Measurements from ENCODE around the gene DOCK2. TPM values are rescaled to one million over a fixed set of nuclear protein-coding genes. Genes with fewer than 3 reads are reported as not detected.

Gene DOCK2
- total and polyA plus RNA-seq, 2 of the 8 experiments (the other 6 are each of a cell fraction or from before 2014, with no cell fraction given) = 3.9 to 5.7 TPM

GRCh38 chr5:169909945-169910344 lies 272.9 kb downstream of the DOCK2 start:
- H4K91ac ChIP-seq (replicated peaks; ENCODE audit: insufficient read length, low read length) = no peak overlapping the region
- no peak for DNase-seq (ENCODE audit: low read depth in 1 of 2, low spot score in 2 of 2)
- H3K36me3 ChIP-seq (ENCODE audit: control insufficient read depth in 2 of 4, insufficient read depth in 4 of 4, low read length in 3 of 4) = no peaks in the 10 kb centered on the region
- H3K79me2 ChIP-seq (ENCODE audit: control insufficient read depth in 1 of 2, insufficient read depth in 2 of 2, low read length in 2 of 2) = no peaks in the 10 kb centered on the region
- H4K20me1 ChIP-seq (replicated peaks in 1 of 2; ENCODE audit: control insufficient read depth in 1 of 2, insufficient read depth in 2 of 2, low read length in 2 of 2) = no peaks in the 10 kb centered on the region
- no peak for FAIRE-seq
- H2BK20ac ChIP-seq (ENCODE audit: low read length) = no peak overlapping the region
- no peak overlapping the region for H2BK120ac ChIP-seq (replicated peaks; ENCODE audit: low read depth, low read length)
- no peak overlapping the region for H3K18ac ChIP-seq (ENCODE audit: extremely low read depth, low read length)
- peaks cover 0 to 5% (median 0%) of the 10 kb centered on the region in 4 experiments; a peak in 1 of 7 replicates for H3K4me1 ChIP-seq (replicated peaks in 1 of 4; ENCODE audit: control insufficient read depth in 3 of 4, insufficient read depth in 4 of 4, low read length in 3 of 4)
- H3K4ac ChIP-seq (replicated peaks; ENCODE audit: insufficient read length, low read depth, low read length) = no peak overlapping the region
- no peak overlapping the region for H3K9ac ChIP-seq (replicated peaks in 1 of 4; ENCODE audit: extremely low read depth in 1 of 4, low read depth in 3 of 4, low read length in 3 of 4)
- H4K8ac ChIP-seq (ENCODE audit: extremely low read depth, insufficient read depth, low read length) = no peak overlapping the region
- no peak overlapping the region for H2BK12ac ChIP-seq (ENCODE audit: low read depth, low read length)
- no peak overlapping the region for H3K27ac ChIP-seq (ENCODE audit: low read depth, low read length)
- H2BK15ac ChIP-seq (ENCODE audit: low read length) = no peak overlapping the region
- H3K23ac ChIP-seq (ENCODE audit: insufficient read length) = no peak overlapping the region
- TF ChIP-seq SRF (IDR thresholded peaks at IDR 0.05; ENCODE audit: low read depth, low read length) (no peak), SIX5 (IDR thresholded peaks at IDR 0.05; ENCODE audit: low read depth, low read length) (no peak), SIRT6 (IDR thresholded peaks at IDR 0.05; ENCODE audit: low read length) (no peak), SIN3A (conservative IDR thresholded peaks at IDR 0.05 in 1 of 2, IDR thresholded peaks at IDR 0.05 in 1 of 2; ENCODE audit: low read depth in 1 of 2, low read length in 2 of 2) (no peak), POLR2AphosphoS5 (IDR thresholded peaks at IDR 0.05; ENCODE audit: low read depth, low read length) (no peak), CBX5 (IDR thresholded peaks at IDR 0.05; ENCODE audit: low read depth, low read length) (no peak), RBBP5 (IDR thresholded peaks at IDR 0.05; ENCODE audit: borderline replicate concordance, low read depth, low read length) (no peak), TAF1 (IDR thresholded peaks at IDR 0.05; ENCODE audit: low read depth, low read length) (no peak), EP300 (IDR thresholded peaks at IDR 0.05; ENCODE audit: borderline replicate concordance in 1 of 2, low read depth in 2 of 2, low read length in 2 of 2) (no peak), NANOG (IDR thresholded peaks at IDR 0.05; ENCODE audit: insufficient read depth, low read depth, low read length, poor library complexity, severe bottlenecking) (no peak), CTBP2 (IDR thresholded peaks at IDR 0.05; ENCODE audit: borderline replicate concordance, insufficient read depth, insufficient read length, low read length) (no peak)
- no peak overlapping the region for H3K14ac ChIP-seq (ENCODE audit: insufficient read length)
- no peak overlapping the region for H3K4me2 ChIP-seq (ENCODE audit: insufficient read depth in 1 of 2, low read depth in 2 of 2, low read length in 2 of 2)
- H3K4me3 ChIP-seq (ENCODE audit: extremely low read depth in 1 of 4, insufficient read depth in 2 of 4, low read depth in 3 of 4, low read length in 4 of 4) = no peak overlapping the region
- no peaks in the 10 kb centered on the region for H3K79me1 ChIP-seq (ENCODE audit: low read depth, low read length)
- CTCF ChIA-PET (ENCODE audit: partially characterized antibody) = interaction anchor here (2.5 kb wide), 1 partner anchor 70 kb away, joined by 12 read pairs; the partner anchor contains the start of gene INSYN2B
- no peak overlapping the region for H2AFZ ChIP-seq (ENCODE audit: low read length)
- H4K5ac ChIP-seq (ENCODE audit: insufficient read length, low read depth, low read length) = no peak overlapping the region
- H2AK5ac ChIP-seq (ENCODE audit: low read depth, low read length) = no peak overlapping the region
- WGBS, 2 experiments (ENCODE audit: extremely low coverage in 1 of 2, insufficient coverage in 1 of 2, insufficient read length in 1 of 2, insufficient replicate concordance in 2 of 2, low coverage in 1 of 2, low lambda C conversion rate in 2 of 2, missing lambda C conversion rate in 1 of 2) = 93% methylated on average over 3 of the region's 3 CpGs; no CpG with 5 or more reads in 1 of the 2 experiments
- no peak overlapping the region for H3K56ac ChIP-seq (replicated peaks; ENCODE audit: insufficient read length, low read depth, low read length)
- POLR2A ChIA-PET (ENCODE audit: partially characterized antibody) = no interaction called here
- H2BK5ac ChIP-seq (ENCODE audit: low read depth, low read length) = no peak overlapping the region
- no peaks in the 10 kb centered on the region for H3K27me3 ChIP-seq (replicated peaks in 1 of 4; ENCODE audit: control insufficient read depth in 3 of 4, extremely low read depth in 1 of 4, insufficient read depth in 3 of 4, low read length in 3 of 4)
- no peaks in the 10 kb centered on the region for H3K23me2 ChIP-seq (ENCODE audit: low read depth, low read length)
- no peaks in the 10 kb centered on the region for H3K9me3 ChIP-seq (ENCODE audit: insufficient read depth in 2 of 2, low read depth in 1 of 2, low read length in 1 of 2)
